ENCODE measurements around the gene LDAH.

Gene LDAH

GRCh38 chr2:20687260-20687832 lies 135.6 kb downstream of the LDAH start (continued):
- TF ChIP-seq ZC3H10 (CRISPR knock-in tag; IDR thresholded peaks at IDR 0.05) (no peak), ESRRG (CRISPR knock-in tag; IDR thresholded peaks at IDR 0.05) (no peak), ZFP30 (CRISPR knock-in tag; IDR thresholded peaks at IDR 0.05) (no peak)

- TF ChIP-seq OSR1 (CRISPR knock-in tag; IDR thresholded peaks at IDR 0.05) (no peak), ZFP3 (CRISPR knock-in tag; IDR thresholded peaks at IDR 0.05) (no peak), ZFP30 (CRISPR knock-in tag; IDR thresholded peaks at IDR 0.05) (no peak), TCF4 (CRISPR knock-in tag; IDR thresholded peaks at IDR 0.05; ENCODE audit: borderline replicate concordance) (no peak), SNAI2 (CRISPR knock-in tag; IDR thresholded peaks at IDR 0.05) (no peak), TSHZ2 (CRISPR knock-in tag; IDR thresholded peaks at IDR 0.05) (no peak), ESRRG (CRISPR knock-in tag; IDR thresholded peaks at IDR 0.05) (no peak), POU6F1 (CRISPR knock-in tag; IDR thresholded peaks at IDR 0.05; ENCODE audit: borderline replicate concordance, low read depth) (no peak), CREB5 (CRISPR knock-in tag; IDR thresholded peaks at IDR 0.05; ENCODE audit: low read depth) (no peak), GLIS3 (CRISPR knock-in tag; IDR thresholded peaks at IDR 0.05) (no peak), ISL1 (CRISPR knock-in tag; IDR thresholded peaks at IDR 0.05) (no peak), ZNF70 (CRISPR knock-in tag; IDR thresholded peaks at IDR 0.05) (no peak), ZNF8 (CRISPR knock-in tag; IDR thresholded peaks at IDR 0.05) (no peak), ZNF565 (CRISPR knock-in tag; conservative IDR thresholded peaks at IDR 0.05; ENCODE audit: low read depth) (no peak), ARNTL (CRISPR knock-in tag; IDR thresholded peaks at IDR 0.05; ENCODE audit: borderline replicate concordance, low read depth) (no peak), CSRNP3 (CRISPR knock-in tag; IDR thresholded peaks at IDR 0.05) (no peak), PATZ1 (CRISPR knock-in tag; IDR thresholded peaks at IDR 0.05; ENCODE audit: borderline replicate concordance) (no peak)
- ATAC-seq = no peak
Observed at GRCh38 chr2:20684581-20685063, 138.3 kb downstream of the LDAH start.

GRCh38 chr2:20682167-20682920 lies 140.6 kb downstream of the LDAH start:
- no peak for TF ChIP-seq BACH2 (CRISPR knock-in tag; IDR thresholded peaks at IDR 0.05; ENCODE audit: borderline replicate concordance)
- no peak for TF ChIP-seq ARNTL (CRISPR knock-in tag; IDR thresholded peaks at IDR 0.05; ENCODE audit: borderline replicate concordance, low read depth)
- TF ChIP-seq TCF4 (CRISPR knock-in tag; IDR thresholded peaks at IDR 0.05; ENCODE audit: borderline replicate concordance) = no peak
- ATAC-seq = peak; percentile 81

Measured in SK-N-SH treated with all-trans-retinoic acid at 6 μM for 48 hours (cell line).